ENCODE data around the gene SLC25A11. TPM values are rescaled to one million over a fixed set of nuclear protein-coding genes. Genes with fewer than 3 reads are reported as not detected.

The SLC25A11 gene
- total RNA-seq, 3 donors from 2014 or later: 38.8 to 48.5 (median 42.6) TPM

- H3K27me3 ChIP-seq: no peaks in the 10 kb centered on the region
These were observed 1.4 kb upstream of the SLC25A11 start for GRCh38 chr17:4941319-4941610.

GRCh38 chr17:4940555-4941318 lies 891 bp upstream of the SLC25A11 start:
- Histone ChIP-seq H3K4me1 (peaks cover 19 to 36% of the 10 kb centered on the region in 2 donors), H3K36me3 (no peaks in the 10 kb centered on the region), H3K9me3 (no peaks in the 10 kb centered on the region), H3K27me3 (no peaks in the 10 kb centered on the region), H3K27ac (peak overlapping the region; percentile 97), H3K4me3 (peak overlapping the region; percentile 83 to 85 (median 83))
- TF ChIP-seq POLR2AphosphoS5 (IDR thresholded peaks at IDR 0.05): no peak
- no peak for TF ChIP-seq POLR2A (IDR thresholded peaks at IDR 0.05)
- TF ChIP-seq CTCF (IDR thresholded peaks at IDR 0.05): no peak
- intact Hi-C loops (cut with DNase I; ENCODE audit: low total_unique reads): no loop called here
- peak in 1 of 2 donors; percentile 72 for DNase-seq (ENCODE audit: low spot score in 2 of 2)

More at GRCh38 chr17:4941319-4941610, 1.4 kb upstream of the SLC25A11 start:
- H3K27ac ChIP-seq: peak overlapping the region; percentile 97
- peak overlapping the region; percentile 83 to 85 (median 83) for H3K4me3 ChIP-seq
- TF ChIP-seq POLR2AphosphoS5 (IDR thresholded peaks at IDR 0.05) (no peak), POLR2A (IDR thresholded peaks at IDR 0.05) (no peak), CTCF (IDR thresholded peaks at IDR 0.05) (no peak)
- no peaks in the 10 kb centered on the region for H3K36me3 ChIP-seq
- H3K9me3 ChIP-seq: no peaks in the 10 kb centered on the region
- H3K4me1 ChIP-seq: peaks cover 24 to 41% of the 10 kb centered on the region in 2 donors
- DNase-seq (ENCODE audit: low spot score in 2 of 2): no peak
- intact Hi-C loops (cut with DNase I; ENCODE audit: low total_unique reads): no loop called here

GRCh38 chr17:4939546-4939795 lies 375 bp downstream of the SLC25A11 start:
- peak overlapping the region; percentile 97 for H3K27ac ChIP-seq
- DNase-seq (ENCODE audit: low spot score in 2 of 2): no peak
- peaks cover 17 to 26% of the 10 kb centered on the region in 2 donors for H3K4me1 ChIP-seq
- H3K27me3 ChIP-seq: no peaks in the 10 kb centered on the region
- intact Hi-C loops (cut with DNase I; ENCODE audit: low total_unique reads): no loop called here
- no peaks in the 10 kb centered on the region for H3K9me3 ChIP-seq
- H3K4me3 ChIP-seq: peak overlapping the region; percentile 83 to 85 (median 83)
- TF ChIP-seq POLR2AphosphoS5 (IDR thresholded peaks at IDR 0.05) (no peak), POLR2A (IDR thresholded peaks at IDR 0.05) (no peak), CTCF (IDR thresholded peaks at IDR 0.05) (no peak)
- no peaks in the 10 kb centered on the region for H3K36me3 ChIP-seq

GRCh38 chr17:4938688-4939545 lies 929 bp downstream of the SLC25A11 start:
- no peaks in the 10 kb centered on the region for H3K9me3 ChIP-seq
- H3K36me3 ChIP-seq: no peaks in the 10 kb centered on the region
- intact Hi-C loops (cut with DNase I; ENCODE audit: low total_unique reads): no loop called here
- H3K27ac ChIP-seq: peak overlapping the region; percentile 97
- H3K4me1 ChIP-seq: peaks cover 17 to 32% of the 10 kb centered on the region in 2 donors
- no peaks in the 10 kb centered on the region for H3K27me3 ChIP-seq
- peak overlapping the region; percentile 83 to 85 (median 83) for H3K4me3 ChIP-seq
- no peak for TF ChIP-seq POLR2AphosphoS5 (IDR thresholded peaks at IDR 0.05)
- no peak for TF ChIP-seq CTCF (IDR thresholded peaks at IDR 0.05)
- TF ChIP-seq POLR2A (IDR thresholded peaks at IDR 0.05): no peak
- DNase-seq (ENCODE audit: low spot score in 2 of 2): no peak

GRCh38 chr17:4938069-4938491 lies 1.8 kb downstream of the SLC25A11 start:
- DNase-seq (ENCODE audit: low spot score in 2 of 2): no peak
- intact Hi-C loops (cut with DNase I; ENCODE audit: low total_unique reads): no loop called here
- no peaks in the 10 kb centered on the region for H3K36me3 ChIP-seq
- H3K27me3 ChIP-seq: no peaks in the 10 kb centered on the region
- peak overlapping the region; percentile 97 for H3K27ac ChIP-seq
- no peaks in the 10 kb centered on the region for H3K9me3 ChIP-seq
- TF ChIP-seq CTCF (IDR thresholded peaks at IDR 0.05): no peak
- TF ChIP-seq POLR2AphosphoS5 (IDR thresholded peaks at IDR 0.05): no peak
- no peak for TF ChIP-seq POLR2A (IDR thresholded peaks at IDR 0.05)
- peak overlapping the region in 1 of 3 donors; percentile 85 for H3K4me3 ChIP-seq
- H3K4me1 ChIP-seq: peaks cover 17 to 32% of the 10 kb centered on the region in 2 donors
